GM12873 (cell line): Measurements from ENCODE around the gene ABHD2.

ENCODE experiments used
- TF ChIP-seq, protein P1 (sequence below): IDR thresholded peaks from 2 replicates; pipeline ENCODE4 v1.5.1; 2012; ENCODE audit warnings: low read depth, mild to moderate bottlenecking, moderate library complexity, low read length, control low read depth; ENCODE audit not compliant: insufficient read depth; ENCODE audit errors: missing control alignments

ABHD2 gene

DNA sequence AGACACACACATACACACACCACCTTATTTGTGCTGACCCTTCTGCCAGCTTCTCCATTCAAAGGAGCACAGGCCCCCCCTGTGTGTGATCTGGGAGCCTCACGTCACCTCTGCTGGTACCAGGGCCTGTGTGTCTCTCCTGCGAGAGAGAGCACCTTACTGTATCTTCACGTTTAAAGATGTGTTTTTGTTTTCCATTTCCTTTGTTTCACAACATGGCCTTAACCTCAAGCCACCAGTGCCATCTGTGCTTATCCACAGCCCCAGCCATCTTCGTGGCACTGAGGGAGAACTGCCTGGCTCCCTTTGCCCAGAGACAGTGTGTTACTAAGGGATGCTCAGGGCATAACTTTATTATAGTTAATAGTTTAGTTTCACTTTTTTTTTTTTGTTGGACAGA is 52.3 kb downstream of the ABHD2 start:
- TF ChIP-seq, protein P1, sequence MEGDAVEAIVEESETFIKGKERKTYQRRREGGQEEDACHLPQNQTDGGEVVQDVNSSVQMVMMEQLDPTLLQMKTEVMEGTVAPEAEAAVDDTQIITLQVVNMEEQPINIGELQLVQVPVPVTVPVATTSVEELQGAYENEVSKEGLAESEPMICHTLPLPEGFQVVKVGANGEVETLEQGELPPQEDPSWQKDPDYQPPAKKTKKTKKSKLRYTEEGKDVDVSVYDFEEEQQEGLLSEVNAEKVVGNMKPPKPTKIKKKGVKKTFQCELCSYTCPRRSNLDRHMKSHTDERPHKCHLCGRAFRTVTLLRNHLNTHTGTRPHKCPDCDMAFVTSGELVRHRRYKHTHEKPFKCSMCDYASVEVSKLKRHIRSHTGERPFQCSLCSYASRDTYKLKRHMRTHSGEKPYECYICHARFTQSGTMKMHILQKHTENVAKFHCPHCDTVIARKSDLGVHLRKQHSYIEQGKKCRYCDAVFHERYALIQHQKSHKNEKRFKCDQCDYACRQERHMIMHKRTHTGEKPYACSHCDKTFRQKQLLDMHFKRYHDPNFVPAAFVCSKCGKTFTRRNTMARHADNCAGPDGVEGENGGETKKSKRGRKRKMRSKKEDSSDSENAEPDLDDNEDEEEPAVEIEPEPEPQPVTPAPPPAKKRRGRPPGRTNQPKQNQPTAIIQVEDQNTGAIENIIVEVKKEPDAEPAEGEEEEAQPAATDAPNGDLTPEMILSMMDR: no peak

DNA sequence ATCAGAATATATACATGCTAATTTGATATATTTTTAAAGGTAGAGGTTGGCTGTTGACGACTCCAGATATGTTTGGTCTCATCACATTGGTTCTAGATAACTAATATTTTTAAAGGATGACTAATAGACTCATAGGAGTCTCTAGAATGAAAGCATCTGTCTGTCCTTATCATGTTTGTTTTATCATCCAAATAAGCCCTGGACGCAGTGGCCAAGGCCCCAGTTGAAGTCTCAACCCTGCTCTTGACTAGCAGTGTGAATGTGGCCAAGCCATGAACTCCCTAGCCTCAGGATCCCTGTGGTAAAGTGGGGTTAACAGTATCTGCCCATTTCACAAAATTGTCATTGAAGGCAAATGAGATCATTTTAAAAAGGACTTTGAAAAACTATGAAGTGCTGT is 53.6 kb downstream of the ABHD2 start:
- TF ChIP-seq, protein P1: no peak

GRCh38 chr15:89142423-89142822 is 54.2 kb downstream of the ABHD2 start:
- TF ChIP-seq, protein P1: no peak

- TF ChIP-seq, protein P1: no peak
These were observed 55.4 kb downstream of the ABHD2 start for GRCh38 chr15:89143503-89144162.

DNA sequence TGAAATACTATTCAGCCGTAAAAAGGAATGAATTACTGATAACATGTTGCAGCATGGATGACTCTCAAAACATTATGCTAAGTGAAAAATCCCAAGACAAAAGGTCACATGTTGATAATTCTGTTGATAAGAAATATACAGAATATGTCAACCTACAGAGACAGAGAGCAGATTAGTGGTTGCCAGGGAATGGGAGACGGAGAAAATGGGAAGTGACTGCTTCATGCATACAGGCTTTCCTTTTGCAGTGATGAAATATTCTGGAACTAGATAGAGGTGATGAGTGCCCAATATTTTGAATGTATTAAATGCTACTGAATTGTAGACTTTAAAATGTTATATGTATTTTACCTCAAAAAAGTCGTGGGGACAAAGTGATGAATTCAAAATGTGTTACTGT is 56.2 kb downstream of the ABHD2 start:
- TF ChIP-seq, protein P1: no peak

DNA sequence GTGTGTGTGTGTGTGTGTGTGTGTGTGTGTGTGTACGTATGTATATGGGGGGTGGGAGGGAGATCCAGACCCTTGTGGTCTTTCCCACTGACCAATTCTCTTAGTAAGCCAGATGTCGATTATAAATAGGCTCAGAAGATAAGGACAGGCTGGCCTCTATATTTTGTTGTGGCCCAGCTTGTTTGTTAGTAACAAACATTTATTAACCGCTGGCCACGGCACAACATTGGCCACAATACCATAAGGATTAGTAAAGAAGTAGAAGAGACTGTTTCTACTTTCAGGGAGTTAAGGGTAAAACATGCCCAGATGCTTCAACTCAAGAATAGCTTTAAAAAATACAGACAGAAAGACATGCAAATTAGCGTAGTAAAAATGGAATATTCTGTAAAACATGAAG is 58.1 kb downstream of the ABHD2 start:
- TF ChIP-seq, protein P1: no peak

DNA sequence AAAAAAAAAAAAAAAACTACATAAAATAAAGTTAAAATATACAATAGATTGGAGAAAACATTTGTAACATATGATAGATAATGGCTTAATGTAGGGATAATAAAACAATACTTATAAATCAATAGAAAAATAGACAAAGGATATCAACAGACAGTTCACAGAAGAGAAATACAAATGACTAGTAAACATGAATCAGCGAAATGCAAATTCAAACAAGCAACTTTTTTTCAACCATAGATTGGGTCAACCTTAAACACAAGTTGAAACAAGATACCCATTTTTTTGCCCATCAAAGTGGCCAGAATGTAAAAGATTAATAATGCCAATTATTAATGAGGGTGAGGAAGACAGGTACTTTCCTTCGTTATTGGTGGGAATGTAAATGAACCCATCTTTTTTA is 59.9 kb downstream of the ABHD2 start:
- TF ChIP-seq, protein P1: no peak
